Fibroblast of pulmonary artery (primary cell): ENCODE results near the gene CCDC88C.
A peak's percentile ranks its signal among the peaks of the same experiment; 100 is the strongest.

Experiments
- DNase-seq: peaks from one replicate; pipeline ENCODE4 v3.0.0-alpha.2; 2010; ENCODE audit warnings: low read depth
- H3K4me3 ChIP-seq: replicated peaks from 2 replicates; pipeline ENCODE4 v1.5.1; 2011; ENCODE audit warnings: low read depth, mild to moderate bottlenecking, control low read depth, low read length, moderate library complexity
- TF ChIP-seq, protein P1 (sequence below): IDR thresholded peaks from 2 replicates; pipeline ENCODE4 v1.5.1; 2011; ENCODE audit warnings: mild to moderate bottlenecking, control low read depth, low read length, inconsistent platforms; ENCODE audit errors: missing control alignments

Gene CCDC88C

DNA sequence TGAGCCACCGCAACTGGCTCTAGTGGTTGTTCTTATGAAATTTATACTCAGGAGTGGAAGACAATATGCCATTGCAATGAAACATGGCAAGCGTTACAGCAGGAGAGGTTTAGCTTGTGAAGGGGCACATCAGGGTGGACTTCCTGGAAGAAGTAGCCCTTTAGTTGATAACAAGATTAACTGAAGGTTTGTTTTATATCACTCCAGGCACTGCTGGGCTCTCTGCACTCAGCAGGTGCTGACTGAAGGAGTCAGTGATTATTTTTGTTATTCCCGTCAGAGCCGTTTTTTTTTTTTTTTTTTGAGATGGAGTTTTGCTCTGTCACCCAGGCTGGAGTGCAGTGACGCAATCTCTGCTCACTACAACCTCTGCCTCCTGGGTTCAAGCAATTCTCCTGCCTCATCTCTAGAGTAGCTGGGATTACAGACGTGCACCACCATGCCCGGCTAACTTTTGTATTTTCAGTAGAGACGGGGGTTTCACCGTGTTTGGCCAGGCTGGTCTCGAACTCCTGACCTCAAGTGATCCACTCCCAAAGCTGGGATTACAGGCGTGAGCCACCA is 155.6 kb downstream of the CCDC88C start:
- no peak overlapping the region for H3K4me3 ChIP-seq

DNA sequence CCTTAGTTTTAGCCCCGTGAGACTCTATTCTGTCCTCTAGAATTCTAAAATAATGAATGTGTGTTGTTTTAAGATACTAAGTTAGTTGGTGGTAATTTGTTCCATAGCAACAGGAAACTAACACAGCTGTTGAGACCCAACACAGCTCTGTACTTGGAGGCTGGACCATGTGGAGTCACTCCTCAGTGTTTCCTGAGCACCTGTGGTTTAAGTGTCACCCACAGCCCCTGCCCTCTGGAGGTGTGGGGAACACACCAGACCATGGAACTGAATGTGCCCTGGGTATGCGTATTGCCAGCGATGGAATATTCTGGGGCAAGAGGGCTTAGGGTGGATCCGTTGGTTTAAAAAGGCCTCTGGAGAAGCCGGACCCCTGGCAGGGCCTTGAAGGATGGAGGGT is 156.5 kb downstream of the CCDC88C start:
- DNase-seq = no peak
- TF ChIP-seq, protein P1, sequence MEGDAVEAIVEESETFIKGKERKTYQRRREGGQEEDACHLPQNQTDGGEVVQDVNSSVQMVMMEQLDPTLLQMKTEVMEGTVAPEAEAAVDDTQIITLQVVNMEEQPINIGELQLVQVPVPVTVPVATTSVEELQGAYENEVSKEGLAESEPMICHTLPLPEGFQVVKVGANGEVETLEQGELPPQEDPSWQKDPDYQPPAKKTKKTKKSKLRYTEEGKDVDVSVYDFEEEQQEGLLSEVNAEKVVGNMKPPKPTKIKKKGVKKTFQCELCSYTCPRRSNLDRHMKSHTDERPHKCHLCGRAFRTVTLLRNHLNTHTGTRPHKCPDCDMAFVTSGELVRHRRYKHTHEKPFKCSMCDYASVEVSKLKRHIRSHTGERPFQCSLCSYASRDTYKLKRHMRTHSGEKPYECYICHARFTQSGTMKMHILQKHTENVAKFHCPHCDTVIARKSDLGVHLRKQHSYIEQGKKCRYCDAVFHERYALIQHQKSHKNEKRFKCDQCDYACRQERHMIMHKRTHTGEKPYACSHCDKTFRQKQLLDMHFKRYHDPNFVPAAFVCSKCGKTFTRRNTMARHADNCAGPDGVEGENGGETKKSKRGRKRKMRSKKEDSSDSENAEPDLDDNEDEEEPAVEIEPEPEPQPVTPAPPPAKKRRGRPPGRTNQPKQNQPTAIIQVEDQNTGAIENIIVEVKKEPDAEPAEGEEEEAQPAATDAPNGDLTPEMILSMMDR = no peak
- no peak overlapping the region for H3K4me3 ChIP-seq

More for the DNA sequence above, 155.6 kb downstream of the CCDC88C start:
- no peak for DNase-seq
- TF ChIP-seq, protein P1 = no peak

- DNase-seq = no peak
- H3K4me3 ChIP-seq = no peak overlapping the region
- TF ChIP-seq, protein P1 = no peak
These were observed 158.7 kb downstream of the CCDC88C start for GRCh38 chr14:91258876-91259275.

GRCh38 chr14:91258011-91258618 is 159.5 kb downstream of the CCDC88C start:
- H3K4me3 ChIP-seq = no peak overlapping the region
- peak; percentile 45 for DNase-seq
- TF ChIP-seq, protein P1 = no peak

DNA sequence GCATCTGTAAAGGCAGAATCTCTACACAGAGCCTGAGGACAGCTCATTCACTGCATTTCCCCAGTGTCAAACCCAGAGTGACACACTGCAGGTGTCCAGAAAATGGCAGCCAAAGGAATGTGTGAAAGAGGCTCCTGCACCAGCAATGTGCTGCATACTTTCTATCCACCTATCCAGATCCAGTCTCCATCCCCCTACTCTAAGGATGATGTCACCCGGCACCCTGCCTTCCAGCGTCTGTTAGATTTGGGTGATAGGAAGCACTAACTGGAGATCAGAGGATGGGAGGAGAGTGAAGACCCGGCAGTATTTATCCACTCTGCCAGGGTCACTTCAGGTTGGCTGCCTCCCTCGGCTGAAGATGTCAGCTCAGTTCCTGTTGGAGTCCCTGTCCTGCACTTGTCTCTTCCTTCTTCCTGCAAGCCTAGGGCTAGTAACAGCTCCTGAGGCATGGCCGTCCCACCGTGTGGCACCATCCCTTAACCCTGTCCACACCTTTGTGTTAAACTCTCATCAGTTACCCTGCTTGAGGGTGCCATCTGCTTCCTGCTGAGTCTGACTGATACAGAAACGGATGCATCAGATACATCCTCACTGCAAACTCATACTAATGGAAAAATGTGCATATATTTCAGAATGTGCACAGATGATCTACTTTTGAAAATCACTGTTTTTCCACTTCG is 160.2 kb downstream of the CCDC88C start:
- TF ChIP-seq, protein P1 = no peak
- no peak for DNase-seq
- no peak overlapping the region for H3K4me3 ChIP-seq

DNA sequence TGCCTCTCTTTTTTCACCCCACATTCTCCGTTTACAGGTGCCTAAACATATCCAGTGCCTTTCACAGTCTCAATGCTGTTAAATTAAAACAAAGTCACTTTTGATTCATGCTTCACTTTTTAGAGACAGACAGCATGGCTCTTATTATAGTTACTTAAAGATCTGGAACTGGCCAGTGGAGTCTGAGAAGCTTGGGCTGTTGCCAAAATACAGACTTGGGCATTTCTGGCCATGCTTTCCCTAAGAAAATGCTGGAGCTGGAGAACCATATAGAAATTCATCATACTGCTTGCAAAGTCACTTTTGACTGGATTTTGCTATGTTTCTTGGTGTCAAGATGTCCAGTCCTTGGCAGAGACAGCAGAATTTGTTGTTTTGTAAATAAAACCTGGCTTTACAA is 161.0 kb downstream of the CCDC88C start:
- TF ChIP-seq, protein P1 = no peak
- H3K4me3 ChIP-seq = no peak overlapping the region
- no peak for DNase-seq
